BE2C (cell line): ENCODE data around the gene HBA2.

Experiments
- DNase-seq: peaks from one replicate; pipeline ENCODE4 v3.0.0-alpha.2; 2020
- H3K27me3 ChIP-seq: fragments of 250-450 bp; sonication (Bioruptor Pico); 2 replicates; pipeline ENCODE4 v1.5.1; 2020; ENCODE audit warnings: mild to moderate bottlenecking
- H3K36me3 ChIP-seq: fragments of 250-450 bp; sonication (Bioruptor Pico); 2 replicates; pipeline ENCODE4 v1.5.1; 2020; ENCODE audit warnings: mild to moderate bottlenecking
- H3K4me1 ChIP-seq: fragments of 250-450 bp; sonication (Bioruptor Pico); 2 replicates; pipeline ENCODE4 v1.5.1; 2020
- H3K4me3 ChIP-seq: 2 replicates; pipeline ENCODE4 v1.5.1; 2011; ENCODE audit warnings: low read depth, low read length
- H3K9me3 ChIP-seq: fragments of 250-450 bp; sonication (Bioruptor Pico); 2 replicates; pipeline ENCODE4 v1.5.1; 2020
- CTCF ChIP-seq: IDR thresholded peaks from 2 replicates; pipeline ENCODE4 v1.5.1; 2012; ENCODE audit warnings: mild to moderate bottlenecking, low read depth, low read length

HBA2 gene

GRCh38 chr16:177394-177822, 4.7 kb downstream of the HBA2 start:
- Histone ChIP-seq H3K4me3 (no peak overlapping the region), H3K9me3 (no peaks in the 10 kb centered on the region), H3K27me3 (peaks cover 62% of the 10 kb centered on the region), H3K4me1 (peaks cover 7% of the 10 kb centered on the region), H3K36me3 (no peaks in the 10 kb centered on the region)
- DNase-seq, result no peak
- no peak for TF ChIP-seq CTCF

GRCh38 chr16:177981-178667, 5.4 kb downstream of the HBA2 start:
- H3K9me3 ChIP-seq, result no peaks in the 10 kb centered on the region
- no peak for DNase-seq
- no peak overlapping the region for H3K4me3 ChIP-seq
- H3K4me1 ChIP-seq, result peaks cover 7% of the 10 kb centered on the region
- H3K27me3 ChIP-seq, result peaks cover 61% of the 10 kb centered on the region
- no peak for TF ChIP-seq CTCF
- H3K36me3 ChIP-seq, result no peaks in the 10 kb centered on the region

- no peak for DNase-seq
- H3K4me1 ChIP-seq, result peaks cover 7% of the 10 kb centered on the region
- peaks cover 56% of the 10 kb centered on the region for H3K27me3 ChIP-seq
- H3K9me3 ChIP-seq, result no peaks in the 10 kb centered on the region
- TF ChIP-seq CTCF, result no peak
- no peak overlapping the region for H3K4me3 ChIP-seq
- no peaks in the 10 kb centered on the region for H3K36me3 ChIP-seq
Measured at GRCh38 chr16:178668-179015, 6.0 kb downstream of the HBA2 start.

GRCh38 chr16:179211-180092, 6.8 kb downstream of the HBA2 start:
- Histone ChIP-seq H3K9me3 (no peaks in the 10 kb centered on the region), H3K27me3 (peaks cover 54% of the 10 kb centered on the region), H3K36me3 (no peaks in the 10 kb centered on the region), H3K4me1 (peaks cover 7% of the 10 kb centered on the region), H3K4me3 (no peak overlapping the region)
- DNase-seq, result no peak
- no peak for TF ChIP-seq CTCF

DNA sequence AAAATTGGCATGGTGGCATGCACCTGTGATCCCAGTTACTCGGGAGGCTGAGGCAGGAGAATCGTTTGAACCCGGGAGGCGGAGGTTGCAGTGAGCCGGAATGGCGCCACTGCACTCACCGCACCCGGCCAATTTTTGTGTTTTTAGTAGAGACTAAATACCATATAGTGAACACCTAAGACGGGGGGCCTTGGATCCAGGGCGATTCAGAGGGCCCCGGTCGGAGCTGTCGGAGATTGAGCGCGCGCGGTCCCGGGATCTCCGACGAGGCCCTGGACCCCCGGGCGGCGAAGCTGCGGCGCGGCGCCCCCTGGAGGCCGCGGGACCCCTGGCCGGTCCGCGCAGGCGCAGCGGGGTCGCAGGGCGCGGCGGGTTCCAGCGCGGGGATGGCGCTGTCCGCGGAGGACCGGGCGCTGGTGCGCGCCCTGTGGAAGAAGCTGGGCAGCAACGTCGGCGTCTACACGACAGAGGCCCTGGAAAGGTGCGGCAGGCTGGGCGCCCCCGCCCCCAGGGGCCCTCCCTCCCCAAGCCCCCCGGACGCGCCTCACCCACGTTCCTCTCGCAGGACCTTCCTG, 7.5 kb downstream of the HBA2 start, which contains the start of gene HBQ1:
TSS of gene HBQ1 (plus strand) at position 359 of the 575 bp plus-strand sequence. CDS start at position 387, 28 bp downstream.
- Histone ChIP-seq H3K36me3 (0 out of 2 replicates have a peak, but pooled peaks cover 1% of the 10 kb centered on the region), H3K27me3 (peaks cover 48% of the 10 kb centered on the region), H3K4me3 (peak within 1 kb of the TSS; percentile 46), H3K4me1 (peaks cover 7% of the 10 kb centered on the region), H3K9me3 (no peaks in the 10 kb centered on the region)
- DNase-seq, result peak; percentile 80
- peak; percentile 21; the same call in 1 of the 2 replicates for TF ChIP-seq CTCF
